Thymus (tissue), 11 donors: Measurements from ENCODE around the gene GRID2. TPM values are rescaled to one million over a fixed set of nuclear protein-coding genes. Genes with fewer than 3 reads are reported as not detected.

Experiments used
- DNase-seq, 9 donors: peaks; one replicate each; pipeline ENCODE4 v3.0.0-alpha.2; 2013; ENCODE audit warnings: low spot score in 9 of 9, low read depth in 6 of 9, missing footprints in 1 of 9
- H3K27ac ChIP-seq, 2 donors: one replicate each; pipeline ENCODE4 v1.5.1; 2013; ENCODE audit warnings: control low read depth in 1 of 2, low read depth in 1 of 2, low read length in 1 of 2, mild to moderate bottlenecking in 1 of 2, moderate library complexity in 1 of 2
- H3K27me3 ChIP-seq, 2 donors: one replicate each; pipeline ENCODE4 v1.5.1; 2013; ENCODE audit warnings: low read length in 1 of 2; ENCODE audit not compliant: control insufficient read depth in 2 of 2, insufficient read depth in 1 of 2
- H3K36me3 ChIP-seq, 2 donors: one replicate each; pipeline ENCODE4 v1.5.1; 2013; ENCODE audit warnings: low read length in 1 of 2, mild to moderate bottlenecking in 1 of 2, moderate library complexity in 1 of 2; ENCODE audit not compliant: control insufficient read depth in 2 of 2, insufficient read depth in 2 of 2
- H3K4me1 ChIP-seq, 2 donors: one replicate each; pipeline ENCODE4 v1.5.1; 2013; ENCODE audit warnings: low read length in 2 of 2; ENCODE audit not compliant: control insufficient read depth in 2 of 2, insufficient read depth in 2 of 2
- H3K4me3 ChIP-seq, 2 donors: one replicate each; pipeline ENCODE4 v1.5.1; 2013; ENCODE audit warnings: low read length in 2 of 2, control low read depth in 1 of 2, mild to moderate bottlenecking in 1 of 2
- H3K9me3 ChIP-seq, 2 donors: one replicate each; pipeline ENCODE4 v1.5.1; 2013; ENCODE audit warnings: low read length in 1 of 2, mild to moderate bottlenecking in 1 of 2; ENCODE audit not compliant: control insufficient read depth in 2 of 2, insufficient read depth in 1 of 2
- WGBS: extraction: QIAGEN DNeasy Blood & Tissue Kit; methylation state at CpG from one replicate; pipeline ENCODE4 v1.1.7; 2013; 5-methylcytosine and 5-hydroxymethylcytosine counted together
- polyA plus RNA-seq: library from polyadenylated mRNA; stranded (reverse); fragments of 200-250 nt; gene quantifications from one replicate; pipeline ENCODE4 v1.2.3, GENCODE V29; 2013
- total RNA-seq: library from RNA; stranded (reverse); fragments of 120-200 nt; gene quantifications from one replicate; pipeline ENCODE4 v1.2.4, GENCODE V29; 2013
- donor health status: healthy.

GRID2 gene
- total and polyA plus RNA-seq, 2 donors, result 0.05 to 0.09 TPM

- Histone ChIP-seq H3K4me3 (no peak overlapping the region), H3K36me3 (no peaks in the 10 kb centered on the region), H3K27ac (no peak overlapping the region), H3K4me1 (no peaks in the 10 kb centered on the region), H3K9me3 (no peaks in the 10 kb centered on the region), H3K27me3 (no peaks in the 10 kb centered on the region)
- DNase-seq, result no peak
Measured at GRCh38 chr4:92825791-92826190, 522.0 kb downstream of the GRID2 start.

DNA sequence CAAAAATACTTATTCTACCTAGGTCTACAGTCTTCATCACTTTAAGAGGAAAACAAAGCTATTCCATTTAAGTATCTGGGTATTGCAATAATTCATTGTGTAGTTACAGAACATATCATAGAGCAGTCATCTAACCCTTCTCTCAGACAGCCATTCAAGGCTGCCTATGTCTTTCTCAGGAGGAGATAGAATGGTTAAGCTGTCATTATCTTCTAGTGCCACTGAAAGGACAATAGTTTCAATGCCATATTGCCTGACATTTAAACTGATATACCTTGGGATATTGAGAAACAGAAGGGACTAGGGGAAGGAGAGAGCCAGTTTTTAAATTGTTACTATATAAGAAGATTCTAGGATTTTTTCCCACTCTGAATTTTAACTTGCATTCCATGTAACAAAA is 527.0 kb downstream of the GRID2 start:
- Histone ChIP-seq H3K9me3 (no peaks in the 10 kb centered on the region), H3K4me1 (no peaks in the 10 kb centered on the region), H3K4me3 (no peak overlapping the region), H3K27me3 (no peaks in the 10 kb centered on the region), H3K27ac (no peak overlapping the region), H3K36me3 (no peaks in the 10 kb centered on the region)
- no peak for DNase-seq

- H3K27me3 ChIP-seq, result no peaks in the 10 kb centered on the region
- H3K36me3 ChIP-seq, result no peaks in the 10 kb centered on the region
- no peak for DNase-seq
- H3K4me1 ChIP-seq, result no peaks in the 10 kb centered on the region
- no peak overlapping the region for H3K4me3 ChIP-seq
- no peaks in the 10 kb centered on the region for H3K9me3 ChIP-seq
- no peak overlapping the region for H3K27ac ChIP-seq
Measured at GRCh38 chr4:92840880-92841279, 537.1 kb downstream of the GRID2 start.

- Histone ChIP-seq H3K4me3 (no peak overlapping the region), H3K36me3 (no peaks in the 10 kb centered on the region), H3K4me1 (no peaks in the 10 kb centered on the region), H3K9me3 (no peaks in the 10 kb centered on the region), H3K27me3 (no peaks in the 10 kb centered on the region), H3K27ac (no peak overlapping the region)
- WGBS, result 91% methylated on average over 4 of the region's 4 CpGs
- DNase-seq, result no peak
Measured at GRCh38 chr4:92843784-92844183, 540.0 kb downstream of the GRID2 start.

DNA sequence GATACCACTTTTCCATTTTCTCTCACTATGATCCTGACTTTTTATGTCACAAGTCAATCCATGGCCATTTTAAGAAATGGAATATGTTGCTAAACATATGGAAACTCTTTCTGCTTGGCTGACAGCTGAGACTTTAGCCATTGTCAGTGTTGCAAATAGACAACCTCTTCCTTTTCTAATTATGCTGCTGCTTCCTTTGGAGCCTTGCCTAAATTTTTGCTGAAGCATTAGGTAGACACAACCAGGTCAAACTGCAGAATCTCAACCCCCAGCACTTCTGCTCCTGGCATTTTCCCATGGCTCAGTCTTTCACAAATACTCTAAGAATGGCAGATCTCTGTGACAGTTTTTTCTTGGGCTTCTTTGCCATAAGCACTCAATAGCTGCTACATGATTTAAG is 543.3 kb downstream of the GRID2 start:
- no peak for DNase-seq
- Histone ChIP-seq H3K36me3 (no peaks in the 10 kb centered on the region), H3K4me1 (no peaks in the 10 kb centered on the region), H3K27ac (no peak overlapping the region), H3K4me3 (no peak overlapping the region), H3K9me3 (no peaks in the 10 kb centered on the region), H3K27me3 (no peaks in the 10 kb centered on the region)

GRCh38 chr4:92862509-92862908 is 558.7 kb downstream of the GRID2 start:
- H3K4me3 ChIP-seq, result no peak overlapping the region
- H3K36me3 ChIP-seq, result no peaks in the 10 kb centered on the region
- H3K27me3 ChIP-seq, result no peaks in the 10 kb centered on the region
- no peaks in the 10 kb centered on the region for H3K4me1 ChIP-seq
- no peak overlapping the region for H3K27ac ChIP-seq
- no peaks in the 10 kb centered on the region for H3K9me3 ChIP-seq
- DNase-seq, result no peak

GRCh38 chr4:92864096-92864495 is 560.3 kb downstream of the GRID2 start:
- Histone ChIP-seq H3K36me3 (no peaks in the 10 kb centered on the region), H3K27me3 (no peaks in the 10 kb centered on the region), H3K4me3 (no peak overlapping the region), H3K4me1 (no peaks in the 10 kb centered on the region), H3K9me3 (no peaks in the 10 kb centered on the region), H3K27ac (no peak overlapping the region)
- no peak for DNase-seq
- WGBS, result 81% methylated on average over 1 of the region's 1 CpG

DNA sequence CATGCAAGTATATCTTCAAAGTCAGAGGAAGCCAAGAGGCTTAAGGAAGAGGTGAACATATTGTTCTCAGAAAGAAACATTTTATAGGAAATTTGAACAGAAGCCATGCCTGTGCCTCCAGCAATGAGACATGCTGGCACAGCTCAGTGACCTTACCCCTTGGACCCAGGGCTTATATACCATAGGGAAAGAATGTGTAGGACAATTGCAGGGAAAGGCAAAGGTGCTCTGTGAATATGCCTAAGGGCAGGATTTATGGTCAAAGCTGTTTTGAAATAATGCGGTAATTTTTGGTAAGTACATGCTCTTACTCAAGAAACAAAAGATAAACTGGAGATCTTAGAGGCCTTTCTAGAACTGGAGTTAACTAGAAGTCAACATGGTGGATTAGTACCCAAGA is 568.8 kb downstream of the GRID2 start:
- H3K4me3 ChIP-seq, result no peak overlapping the region

GRCh38 chr4:92885632-92886031 is 581.9 kb downstream of the GRID2 start:
- WGBS, result 92% methylated on average over 1 of the region's 1 CpG
- H3K27ac ChIP-seq, result no peak overlapping the region
- no peaks in the 10 kb centered on the region for H3K9me3 ChIP-seq
- no peak overlapping the region for H3K4me3 ChIP-seq
- no peaks in the 10 kb centered on the region for H3K36me3 ChIP-seq
- no peak for DNase-seq
- H3K4me1 ChIP-seq, result no peaks in the 10 kb centered on the region
- H3K27me3 ChIP-seq, result no peaks in the 10 kb centered on the region

More for the DNA sequence above, 568.8 kb downstream of the GRID2 start:
- Histone ChIP-seq H3K27me3 (no peaks in the 10 kb centered on the region), H3K27ac (no peak overlapping the region), H3K4me1 (no peaks in the 10 kb centered on the region), H3K36me3 (no peaks in the 10 kb centered on the region), H3K9me3 (no peaks in the 10 kb centered on the region)
- 93% methylated on average over 1 of the region's 1 CpG for WGBS
- DNase-seq, result no peak

GRCh38 chr4:92952426-92952825 is 648.7 kb downstream of the GRID2 start:
- Histone ChIP-seq H3K4me1 (no peaks in the 10 kb centered on the region), H3K27ac (no peak overlapping the region), H3K9me3 (no peaks in the 10 kb centered on the region), H3K4me3 (no peak overlapping the region), H3K27me3 (no peaks in the 10 kb centered on the region), H3K36me3 (no peaks in the 10 kb centered on the region)
- 91% methylated on average over 2 of the region's 2 CpGs for WGBS
- DNase-seq, result no peak
